AG09309 (cell line): ENCODE results near the gene TSHZ1.

ENCODE experiments used
- DNase-seq: peaks from one replicate; pipeline ENCODE4 v3.0.0-alpha.2; 2010; ENCODE audit warnings: low read depth
- H3K4me3 ChIP-seq: 2 replicates; pipeline ENCODE4 v1.5.1; 2011; ENCODE audit warnings: mild to moderate bottlenecking, low read depth, low read length, moderate library complexity; ENCODE audit not compliant: control insufficient read depth
- CTCF ChIP-seq: IDR thresholded peaks from 2 replicates; pipeline ENCODE4 v1.5.1; 2011; ENCODE audit warnings: mild to moderate bottlenecking, low read depth, low read length, inconsistent platforms; ENCODE audit not compliant: insufficient read depth, control insufficient read depth; ENCODE audit errors: missing control alignments

Gene TSHZ1

GRCh38 chr18:75165926-75166325 is 44.7 kb upstream of the TSHZ1 start:
- no peak for DNase-seq
- TF ChIP-seq CTCF: no peak
- no peak overlapping the region for H3K4me3 ChIP-seq

- TF ChIP-seq CTCF: no peak
- DNase-seq: no peak
- no peak overlapping the region for H3K4me3 ChIP-seq
These were observed 43.5 kb upstream of the TSHZ1 start for GRCh38 chr18:75167137-75167536.

- peak overlapping the region; percentile 31 for H3K4me3 ChIP-seq
- TF ChIP-seq CTCF: no peak
- no peak for DNase-seq
These were observed 42.6 kb upstream of the TSHZ1 start for GRCh38 chr18:75167759-75168618.

- TF ChIP-seq CTCF: no peak
- H3K4me3 ChIP-seq: no peak overlapping the region
- DNase-seq: no peak
These were observed 42.0 kb upstream of the TSHZ1 start for GRCh38 chr18:75168619-75169018.

GRCh38 chr18:75169411-75169810 is 41.2 kb upstream of the TSHZ1 start:
- no peak for DNase-seq
- H3K4me3 ChIP-seq: no peak overlapping the region
- no peak for TF ChIP-seq CTCF

- H3K4me3 ChIP-seq: no peak overlapping the region
- no peak for DNase-seq
- TF ChIP-seq CTCF: no peak
These were observed 40.4 kb upstream of the TSHZ1 start for GRCh38 chr18:75170022-75170789.
